ENCODE measurements around the gene USP34.
"Not testable (repeated sequence)": the region's sequence is repeated elsewhere in the genome, so short reads cannot be mapped to it uniquely, and the experiment has no call there.

Gene USP34

GRCh38 chr2:61426267-61426897 lies 44.5 kb downstream of the USP34 start:
- peak; percentile 43 to 55 (median 47) for DNase-seq (ENCODE audit: low read depth in 4 of 4, low spot score in 1 of 4)

GRCh38 chr2:61425605-61426155 lies 45.2 kb downstream of the USP34 start:
- no peak for DNase-seq (ENCODE audit: low read depth in 4 of 4, low spot score in 1 of 4)

- no peak for DNase-seq (ENCODE audit: low read depth in 4 of 4, low spot score in 1 of 4)
Observed at GRCh38 chr2:61423714-61424113, 47.2 kb downstream of the USP34 start.

GRCh38 chr2:61421611-61422010 lies 49.3 kb downstream of the USP34 start:
- DNase-seq (ENCODE audit: low read depth in 4 of 4, low spot score in 1 of 4): no peak

- DNase-seq (ENCODE audit: low read depth in 4 of 4, low spot score in 1 of 4): no peak
Observed at GRCh38 chr2:61420991-61421544, 49.8 kb downstream of the USP34 start.

GRCh38 chr2:61419570-61419969 lies 51.3 kb downstream of the USP34 start:
- no peak for DNase-seq (ENCODE audit: low read depth in 4 of 4, low spot score in 1 of 4)

- DNase-seq (ENCODE audit: low read depth in 4 of 4, low spot score in 1 of 4): no peak
Observed at GRCh38 chr2:61419129-61419528, 51.8 kb downstream of the USP34 start.

- DNase-seq (ENCODE audit: low read depth in 4 of 4, low spot score in 1 of 4): no peak
Observed at GRCh38 chr2:61416871-61417645, 53.8 kb downstream of the USP34 start.

GRCh38 chr2:61415265-61415664 lies 55.6 kb downstream of the USP34 start:
- no peak for DNase-seq (ENCODE audit: low read depth in 4 of 4, low spot score in 1 of 4)

- no peak for DNase-seq (ENCODE audit: low read depth in 4 of 4, low spot score in 1 of 4)
Observed at GRCh38 chr2:61414674-61415073, 56.2 kb downstream of the USP34 start.

GRCh38 chr2:61411109-61411508 lies 59.8 kb downstream of the USP34 start:
- no peak for DNase-seq (ENCODE audit: low read depth in 4 of 4, low spot score in 1 of 4)

GRCh38 chr2:61410185-61410584 lies 60.7 kb downstream of the USP34 start:
- DNase-seq (ENCODE audit: low read depth in 4 of 4, low spot score in 1 of 4): no peak

GRCh38 chr2:61405813-61406212 lies 65.1 kb downstream of the USP34 start:
- no peak for DNase-seq (ENCODE audit: low read depth in 4 of 4, low spot score in 1 of 4)

- DNase-seq (ENCODE audit: low read depth in 4 of 4, low spot score in 1 of 4): no peak
Observed at GRCh38 chr2:61404438-61404837, 66.4 kb downstream of the USP34 start.

- no peak for DNase-seq (ENCODE audit: low read depth in 4 of 4, low spot score in 1 of 4)
Observed at GRCh38 chr2:61398413-61398812, 72.5 kb downstream of the USP34 start.

- DNase-seq (ENCODE audit: low read depth in 4 of 4, low spot score in 1 of 4): no peak
Observed at GRCh38 chr2:61396005-61396404, 74.9 kb downstream of the USP34 start.

- not testable (repeated sequence) for DNase-seq (ENCODE audit: low read depth in 4 of 4, low spot score in 1 of 4)
Observed at GRCh38 chr2:61387588-61387987, 83.3 kb downstream of the USP34 start.

GRCh38 chr2:61380882-61381197 lies 90.0 kb downstream of the USP34 start:
- not testable (repeated sequence) for DNase-seq (ENCODE audit: low read depth in 4 of 4, low spot score in 1 of 4)

GRCh38 chr2:61380056-61380881 lies 90.6 kb downstream of the USP34 start:
- DNase-seq (ENCODE audit: low read depth in 4 of 4, low spot score in 1 of 4): no peak

- DNase-seq (ENCODE audit: low read depth in 4 of 4, low spot score in 1 of 4): no peak
Observed at GRCh38 chr2:61379521-61379920, 91.4 kb downstream of the USP34 start.

- no peak for DNase-seq (ENCODE audit: low read depth in 4 of 4, low spot score in 1 of 4)
Observed at GRCh38 chr2:61378281-61378680, 92.6 kb downstream of the USP34 start.

Measured in stimulated activated CD4-positive, alpha-beta T cell treated with anti-CD3 and anti-CD28 coated beads, Interleukin-1b, Interleukin-23, amount 100 ng/mL, for 24 hours (primary cell).